A549 (cell line): Measurements from ENCODE around the gene CNST. TPM values are rescaled to one million over a fixed set of nuclear protein-coding genes. Genes with fewer than 3 reads are reported as not detected.

Experiments
- ATAC-seq, 2 experiments: fragments of 200-7000 bp in 1 of 2; fragments of >200 bp in 1 of 2; cut with Nextera tagmentation in 1 of 2; cut with Tn5 transposase in 1 of 2; 3 replicates each; pipeline versions ENCODE4 v1.8.0 to v1.9.1; 2018 to 2020; ENCODE audit warnings: mild to moderate bottlenecking in 1 of 2, moderate library complexity in 1 of 2
- CTCF ChIA-PET: fragments of 300-600 bp; sonication (Branson Sonifier 250); formaldehyde crosslinking; extraction: SDS; loops from one replicate; lab custom pipeline; 2021; ENCODE audit warnings: antibody characterized with exemption, inconsistent platforms; lab: Yijun Ruan, JAX
- POLR2A ChIA-PET: fragments of 350-600 bp; formaldehyde crosslinking; extraction: SDS; loops from one replicate; lab custom pipeline; 2021; ENCODE audit warnings: antibody characterized with exemption, inconsistent platforms; lab: Yijun Ruan, JAX
- DNase-seq, 2 experiments: peaks; one replicate each; pipeline versions ENCODE4 v3.0.0 to v3.0.0-alpha.2; 2011 to 2016; ENCODE audit warnings: low read depth in 1 of 2, low spot score in 1 of 2
- FAIRE-seq: peaks from 2 replicates; lab custom pipeline; 2011; peaks lifted over from hg19 to GRCh38; lab: Jason Lieb, UNC
- H3K27ac ChIP-seq, 2 experiments: fragments of >200 bp; sonication (Bioruptor Twin); formaldehyde crosslinking; 3 replicates each; pipeline ENCODE4 v1.5.1; 2016 to 2017
- H3K4me1 ChIP-seq: fragments of >200 bp; sonication (Bioruptor Twin); formaldehyde crosslinking; 3 replicates; pipeline ENCODE4 v1.6.1; 2016
- H3K4me2 ChIP-seq: fragments of >200 bp; sonication (Bioruptor Twin); formaldehyde crosslinking; 3 replicates; pipeline ENCODE4 v1.6.1; 2016
- H3K4me3 ChIP-seq: fragments of >200 bp; sonication (Bioruptor Twin); formaldehyde crosslinking; 3 replicates; pipeline ENCODE4 v1.5.1; 2016
- H3K9me3 ChIP-seq: fragments of >200 bp; sonication (Bioruptor Twin); formaldehyde crosslinking; 3 replicates; pipeline ENCODE4 v1.6.1; 2016
- BCL3 ChIP-seq: fragments of >200 bp; sonication (Bioruptor Twin); formaldehyde crosslinking; IDR thresholded peaks from 3 replicates; pipeline ENCODE4 v1.6.1; 2016
- CHD2 ChIP-seq: fragments of 150-350 bp; IDR thresholded peaks from 2 replicates; pipeline ENCODE4 v1.6.1; 2014; ENCODE audit warnings: low read length; ENCODE audit not compliant: partially characterized antibody
- CTCF ChIP-seq: fragments of >200 bp; sonication (Bioruptor Twin); formaldehyde crosslinking; IDR thresholded peaks from 3 replicates; pipeline ENCODE4 v1.5.1; 2016
- E2F6 ChIP-seq: IDR thresholded peaks from 2 replicates; pipeline ENCODE4 v1.6.1; 2012; ENCODE audit warnings: low read depth, borderline replicate concordance
- EHMT2 ChIP-seq: fragments of 200-600 bp; sonication (generic); IDR thresholded peaks from 2 replicates; pipeline ENCODE4 v1.6.1; 2016; ENCODE audit warnings: antibody characterized with exemption, low read depth, mild to moderate bottlenecking, moderate library complexity
- ELK1 ChIP-seq: fragments of 150-350 bp; IDR thresholded peaks from 2 replicates; pipeline ENCODE4 v1.6.1; 2014; ENCODE audit warnings: low read depth, mild to moderate bottlenecking, low read length
- FOSL2 ChIP-seq, 2 experiments: fragments of 450-650 bp in 1 of 2; fragments of >200 bp in 1 of 2; sonication (Bioruptor Twin) in 1 of 2; formaldehyde crosslinking; IDR thresholded peaks; 2 replicates each; pipeline versions ENCODE4 v1.5.0 to v1.6.1; 2016 to 2020; ENCODE audit warnings: mild to moderate bottlenecking in 1 of 2, moderate library complexity in 1 of 2
- FOXS1 ChIP-seq: fragments of 250-450 bp; sonication (Bioruptor Pico); IDR thresholded peaks from 2 replicates; pipeline ENCODE4 v1.5.0; 2020; ENCODE audit warnings: mild to moderate bottlenecking, moderate library complexity
- HDAC2 ChIP-seq: fragments of 200-600 bp; sonication (generic); IDR thresholded peaks from 2 replicates; pipeline ENCODE4 v1.6.1; 2016
- HOXA7 ChIP-seq: fragments of 250-450 bp; sonication (Bioruptor Pico); IDR thresholded peaks from 2 replicates; pipeline ENCODE4 v1.5.0; 2020; ENCODE audit warnings: mild to moderate bottlenecking, moderate library complexity
- JUN ChIP-seq, 2 experiments: fragments of >200 bp; sonication (Bioruptor Twin); formaldehyde crosslinking; IDR thresholded peaks; 2 replicates in 1 of 2; 3 replicates in 1 of 2; pipeline ENCODE4 v1.6.1; 2016 to 2017
- JUNB ChIP-seq: fragments of >200 bp; sonication (Bioruptor Twin); formaldehyde crosslinking; IDR thresholded peaks from 2 replicates; pipeline ENCODE4 v1.6.1; 2016
- KDM1A ChIP-seq: fragments of 200-600 bp; sonication (generic); IDR thresholded peaks from 2 replicates; pipeline ENCODE4 v1.6.1; 2016; ENCODE audit warnings: low read depth, mild to moderate bottlenecking
- MAFK ChIP-seq: fragments of 450-650 bp; IDR thresholded peaks from 2 replicates; pipeline ENCODE4 v1.6.1; 2014; ENCODE audit not compliant: partially characterized antibody
- MYC ChIP-seq: IDR thresholded peaks from 2 replicates; pipeline ENCODE4 v1.6.1; 2012; ENCODE audit warnings: mild to moderate bottlenecking, inconsistent platforms, low read length, improper control_type of control experiment, borderline replicate concordance
- NFE2L2 ChIP-seq: fragments of 150-350 bp; conservative IDR thresholded peaks from 2 replicates; pipeline ENCODE4 v1.6.1; 2014; ENCODE audit warnings: low read length
- PBX3 ChIP-seq: IDR thresholded peaks from 2 replicates; pipeline ENCODE4 v1.6.1; 2012
- RAD21 ChIP-seq, 2 experiments: fragments of >200 bp in 1 of 2; sonication (Bioruptor Twin) in 1 of 2; formaldehyde crosslinking in 1 of 2; IDR thresholded peaks in 1 of 2; conservative IDR thresholded peaks in 1 of 2; 2 replicates in 1 of 2; 3 replicates in 1 of 2; pipeline ENCODE4 v1.6.1; 2012 to 2018; ENCODE audit warnings: inconsistent platforms in 1 of 2
- RARB ChIP-seq: fragments of 250-450 bp; sonication (Bioruptor Pico); IDR thresholded peaks from 2 replicates; pipeline ENCODE4 v1.8.0; 2021; ENCODE audit warnings: mild to moderate bottlenecking, moderate library complexity
- SREBF2 ChIP-seq: fragments of 450-650 bp; IDR thresholded peaks from 2 replicates; pipeline ENCODE4 v1.6.1; 2014; ENCODE audit warnings: mild to moderate bottlenecking, moderate library complexity
- TFCP2L1 ChIP-seq: fragments of 250-450 bp; sonication (Bioruptor Pico); IDR thresholded peaks from 2 replicates; pipeline ENCODE4 v1.5.0; 2021; ENCODE audit warnings: mild to moderate bottlenecking
- TP53 ChIP-seq: fragments of 250-450 bp; sonication (Bioruptor Pico); IDR thresholded peaks from 2 replicates; pipeline ENCODE4 v1.5.0; 2021; ENCODE audit warnings: mild to moderate bottlenecking, moderate library complexity
- ZC3H11A ChIP-seq: fragments of 450-650 bp; IDR thresholded peaks from 2 replicates; pipeline ENCODE4 v1.6.1; 2014; ENCODE audit warnings: antibody characterized with exemption, mild to moderate bottlenecking
- ZFP36 ChIP-seq: fragments of 450-650 bp; IDR thresholded peaks from 2 replicates; pipeline ENCODE4 v1.6.1; 2014; ENCODE audit warnings: borderline replicate concordance; ENCODE audit not compliant: partially characterized antibody
- ZNF302 ChIP-seq: fragments of 250-450 bp; sonication (Bioruptor Pico); IDR thresholded peaks from 2 replicates; pipeline ENCODE4 v1.9.0; 2021; ENCODE audit warnings: inconsistent platforms, mild to moderate bottlenecking, moderate library complexity
- whole genome bisulfite sequencing: methylation state at CpG from one replicate; pipeline ENCODE4 v1.1.6; 2017; ENCODE audit errors: missing lambda C conversion rate; 5-methylcytosine and 5-hydroxymethylcytosine counted together
- polyA plus RNA-seq, 4 experiments: library from polyadenylated mRNA; depleted of rRNA in 3 of 4; stranded (reverse); fragments of >200 nt; fragmentation: RNase III in 1 of 4; extraction: RNeasy Plus Mini Kit Qiagen cat#74134 plus additional on column Dnase treatment in 1 of 4; gene quantifications; 2 replicates in 3 of 4; 3 replicates in 1 of 4; pipeline ENCODE4 v1.2.3, GENCODE V29; 2011 to 2017

CNST gene
- polyA plus RNA-seq, 2 of the 4 experiments (the other 2 are of a cell fraction), result 7.9 to 23.0 TPM

- H3K9me3 ChIP-seq, result no peaks in the 10 kb centered on the region
- DNase-seq (no peak), ATAC-seq (no peak)
- no peak overlapping the region for H3K27ac ChIP-seq
- H3K4me2 ChIP-seq, result no peak overlapping the region
- TF ChIP-seq MAFK, result no peak
- no peak for TF ChIP-seq TP53
- no peak for TF ChIP-seq FOXS1
- TF ChIP-seq ZNF302 (CRISPR knock-in tag), result no peak
- TF ChIP-seq FOSL2 (IDR thresholded peaks at IDR 0.05), result no peak
- no peak for TF ChIP-seq FOSL2 (CRISPR knock-in tag; IDR thresholded peaks at IDR 0.05)
- TF ChIP-seq HDAC2, result no peak
- no peak for TF ChIP-seq ELK1
- no peak for TF ChIP-seq RARB
- no peak for TF ChIP-seq NFE2L2
- TF ChIP-seq ZFP36, result no peak
- TF ChIP-seq, all 56 proteins: peak for 0
- WGBS, result 85% methylated on average over 11 of the region's 11 CpGs
- no peak overlapping the region for H3K4me3 ChIP-seq
- H3K4me1 ChIP-seq, result no peaks in the 10 kb centered on the region
- ChIA-PET CTCF (interaction anchor here (0.7 kb wide), 1 partner anchor 10 kb away, joined by 3 read pairs; no protein-coding TSS in a partner anchor), POLR2A (no interaction called here)
- FAIRE-seq, result no peak
Observed at GRCh38 chr1:246550402-246550801, 15.9 kb upstream of the CNST start.

GRCh38 chr1:246552110-246552509 lies 14.1 kb upstream of the CNST start:
- no peaks in the 10 kb centered on the region for H3K9me3 ChIP-seq
- WGBS, result 91% methylated on average over 6 of the region's 6 CpGs
- H3K4me3 ChIP-seq, result no peak overlapping the region
- ChIA-PET POLR2A (no interaction called here), CTCF (no interaction called here)
- no peak overlapping the region for H3K27ac ChIP-seq
- TF ChIP-seq CTCF, result no peak
- TF ChIP-seq TFCP2L1 (CRISPR knock-in tag), result no peak
- no peak for TF ChIP-seq FOXS1
- TF ChIP-seq JUNB, result no peak
- TF ChIP-seq E2F6, result no peak
- no peak for TF ChIP-seq RAD21 (conservative IDR thresholded peaks at IDR 0.05 in 1 of 2, IDR thresholded peaks at IDR 0.05 in 1 of 2)
- TF ChIP-seq EHMT2, result no peak
- TF ChIP-seq KDM1A, result no peak
- TF ChIP-seq JUN (IDR thresholded peaks at IDR 0.05), result no peak
- no peak for TF ChIP-seq CHD2
- no peak for TF ChIP-seq PBX3
- TF ChIP-seq HOXA7, result no peak
- TF ChIP-seq SREBF2, result no peak
- TF ChIP-seq ZC3H11A, result no peak
- no peak for TF ChIP-seq MYC
- TF ChIP-seq NFE2L2, result no peak
- TF ChIP-seq FOSL2 (IDR thresholded peaks at IDR 0.05), result no peak
- TF ChIP-seq FOSL2 (CRISPR knock-in tag; IDR thresholded peaks at IDR 0.05), result no peak
- TF ChIP-seq BCL3, result no peak
- no peak for TF ChIP-seq ZNF302 (CRISPR knock-in tag)
- DNase-seq (no peak), ATAC-seq (no peak), FAIRE-seq (no peak)
- no peak overlapping the region for H3K4me2 ChIP-seq
- no peaks in the 10 kb centered on the region for H3K4me1 ChIP-seq
